HG02943 (cell line): ENCODE data around the gene PCDHGA1.
"Not testable (repeated sequence)": the region's sequence is repeated elsewhere in the genome, so short reads cannot be mapped to it uniquely, and the experiment has no call there.

ENCODE experiments used
- ATAC-seq: cut with Tn5 transposase; IDR thresholded peaks from one replicate; pipeline ENCODE4 v1.9.1; 2021; ENCODE audit warnings: mild to moderate bottlenecking, low read depth, moderate library complexity; ENCODE audit not compliant: unreplicated experiment

PCDHGA1 gene

GRCh38 chr5:141375444-141376155 is 45.3 kb downstream of the PCDHGA1 start:
- ATAC-seq, result not testable (repeated sequence)

GRCh38 chr5:141382469-141383294 is 52.4 kb downstream of the PCDHGA1 start, which contains the start of gene PCDHGA7:
TSS of gene PCDHGA7 (plus strand) at chr5:141382742. CDS start at chr5:141382900, 158 bp downstream.
- ATAC-seq, result no peak

- no peak for ATAC-seq
Measured at GRCh38 chr5:141383345-141383744, 53.0 kb downstream of the PCDHGA1 start.

- ATAC-seq, result no peak
Measured at GRCh38 chr5:141384471-141385267, 54.4 kb downstream of the PCDHGA1 start.

- peak; percentile 94 for ATAC-seq
Measured at GRCh38 chr5:141387557-141388311, 57.4 kb downstream of the PCDHGA1 start, which contains the start of gene PCDHGB4. TSS of gene PCDHGB4 (plus strand) at chr5:141387698. CDS start at chr5:141387885, 187 bp downstream.

GRCh38 chr5:141388661-141389060 is 58.3 kb downstream of the PCDHGA1 start:
- ATAC-seq, result no peak

GRCh38 chr5:141389153-141390042 is 59.1 kb downstream of the PCDHGA1 start:
- no peak for ATAC-seq

- ATAC-seq, result no peak
Measured at GRCh38 chr5:141392429-141393198, 62.3 kb downstream of the PCDHGA1 start, which contains the start of gene PCDHGA8. TSS of gene PCDHGA8 (plus strand) at chr5:141392633. CDS start at chr5:141392814, 181 bp downstream.

- ATAC-seq, result no peak
Measured at GRCh38 chr5:141393267-141393666, 63.0 kb downstream of the PCDHGA1 start.

- not testable (repeated sequence) for ATAC-seq
Measured at GRCh38 chr5:141394401-141395187, 64.3 kb downstream of the PCDHGA1 start.

GRCh38 chr5:141397756-141398551 is 67.6 kb downstream of the PCDHGA1 start, which contains the start of gene PCDHGB5:
TSS of gene PCDHGB5 (plus strand) at chr5:141397947. CDS start at chr5:141398128, 181 bp downstream.
- ATAC-seq, result not testable (repeated sequence)

GRCh38 chr5:141398608-141399007 is 68.3 kb downstream of the PCDHGA1 start:
- ATAC-seq, result no peak

GRCh38 chr5:141399555-141400258 is 69.4 kb downstream of the PCDHGA1 start:
- no peak for ATAC-seq

- no peak for ATAC-seq
Measured at GRCh38 chr5:141402553-141403243, 72.4 kb downstream of the PCDHGA1 start, which contains the start of gene PCDHGA9. TSS of gene PCDHGA9 (plus strand) at chr5:141402778. CDS start at chr5:141402953, 175 bp downstream.

- no peak for ATAC-seq
Measured at GRCh38 chr5:141403387-141403786, 73.1 kb downstream of the PCDHGA1 start.
